ENCODE results near the gene RNF31.

The RNF31 gene

DNA sequence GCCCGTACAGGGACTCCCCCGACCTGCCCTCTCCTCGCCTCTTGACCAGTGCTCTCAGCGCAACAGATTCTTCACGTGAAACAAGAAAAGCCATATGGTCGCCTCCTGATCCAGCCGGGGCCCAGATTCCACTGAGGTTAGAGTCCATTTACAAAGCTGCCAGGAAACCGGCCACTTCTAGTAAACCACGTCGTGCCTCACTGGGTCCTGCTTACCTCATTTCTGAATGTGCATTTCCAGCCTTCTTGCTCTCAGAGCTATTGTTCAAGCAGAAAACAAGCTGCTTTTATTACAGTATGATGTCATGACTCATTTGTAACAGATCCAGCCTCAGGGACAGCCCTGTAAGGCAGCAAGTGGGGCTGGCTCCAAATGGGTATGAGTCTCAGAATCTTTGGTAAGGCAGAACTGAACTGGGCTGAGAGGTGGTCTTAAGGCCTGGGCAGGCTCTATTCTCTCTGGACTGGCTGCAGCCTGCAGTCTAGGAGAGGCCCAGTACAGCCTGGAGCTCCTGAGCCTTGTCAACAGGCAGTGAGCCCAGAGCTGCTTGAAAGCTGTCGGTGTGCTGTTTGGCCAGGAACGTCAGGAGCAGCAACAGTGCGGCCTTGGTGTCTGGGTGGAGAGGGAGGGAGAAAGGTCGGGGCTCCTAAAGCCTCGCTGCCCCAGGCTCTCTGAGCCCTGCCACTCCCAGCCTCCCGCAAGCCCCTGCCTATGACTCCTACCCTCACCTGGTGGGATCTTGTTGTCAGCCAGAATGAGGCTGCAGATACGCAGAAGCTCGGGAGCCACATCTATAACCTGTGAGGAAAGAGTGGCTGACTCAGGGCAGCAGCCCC, 32.9 kb downstream of the RNF31 start:
- peak overlapping the region; percentile 51 for H3K27ac ChIP-seq
- H3K9me3 ChIP-seq (ENCODE audit: severe bottlenecking) = no peaks in the 10 kb centered on the region
- H3K27me3 ChIP-seq (ENCODE audit: insufficient read depth, low read depth, severe bottlenecking) = no peaks in the 10 kb centered on the region
- no peak overlapping the region for H3K4me3 ChIP-seq (ENCODE audit: low read depth, low read length)
- TF ChIP-seq CTCF (IDR thresholded peaks at IDR 0.05; ENCODE audit: low read depth, low read length) = no peak
- H3K36me3 ChIP-seq = peaks cover 92% of the 10 kb centered on the region
- no peak for DNase-seq

DNA sequence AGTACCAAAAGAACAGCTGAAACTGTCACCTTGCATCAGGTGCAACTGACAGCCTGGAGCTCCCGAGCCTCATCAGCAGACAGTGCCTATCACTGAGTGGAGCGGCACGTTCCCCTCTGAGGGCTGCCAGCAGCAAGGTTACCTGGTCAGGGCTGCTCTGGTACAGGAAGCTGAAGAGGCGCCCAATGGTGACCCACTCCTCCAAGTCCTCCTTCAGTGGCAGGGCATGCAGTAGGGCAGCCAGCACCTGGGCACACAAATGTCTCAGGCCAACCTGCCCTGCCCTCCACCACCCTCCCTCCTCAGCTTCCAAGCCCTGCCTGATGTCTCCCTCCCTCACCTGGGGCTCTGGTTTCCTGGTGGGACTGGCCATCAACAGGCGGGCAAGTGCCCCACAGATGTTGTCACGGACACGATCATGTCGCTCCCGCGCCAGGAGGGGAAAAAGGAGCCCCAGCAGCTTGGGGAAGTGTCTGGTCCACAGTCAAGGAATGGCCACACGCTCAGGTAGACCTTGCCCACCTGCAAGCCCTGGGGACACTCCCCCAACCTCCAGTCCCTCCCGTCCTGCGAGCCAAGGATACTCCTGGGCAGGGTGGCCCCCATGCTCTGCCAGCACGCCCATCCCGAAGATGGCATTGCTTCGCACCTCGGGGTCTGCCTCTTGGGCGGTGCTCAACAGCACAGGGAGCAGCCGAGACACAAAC, 34.2 kb downstream of the RNF31 start:
- H3K4me3 ChIP-seq (ENCODE audit: low read depth, low read length) = no peak overlapping the region
- TF ChIP-seq CTCF (IDR thresholded peaks at IDR 0.05; ENCODE audit: low read depth, low read length) = no peak
- H3K27me3 ChIP-seq (ENCODE audit: insufficient read depth, low read depth, severe bottlenecking) = no peaks in the 10 kb centered on the region
- DNase-seq = no peak
- H3K27ac ChIP-seq = no peak overlapping the region
- no peaks in the 10 kb centered on the region for H3K9me3 ChIP-seq (ENCODE audit: severe bottlenecking)
- H3K36me3 ChIP-seq = peaks cover 96% of the 10 kb centered on the region

DNA sequence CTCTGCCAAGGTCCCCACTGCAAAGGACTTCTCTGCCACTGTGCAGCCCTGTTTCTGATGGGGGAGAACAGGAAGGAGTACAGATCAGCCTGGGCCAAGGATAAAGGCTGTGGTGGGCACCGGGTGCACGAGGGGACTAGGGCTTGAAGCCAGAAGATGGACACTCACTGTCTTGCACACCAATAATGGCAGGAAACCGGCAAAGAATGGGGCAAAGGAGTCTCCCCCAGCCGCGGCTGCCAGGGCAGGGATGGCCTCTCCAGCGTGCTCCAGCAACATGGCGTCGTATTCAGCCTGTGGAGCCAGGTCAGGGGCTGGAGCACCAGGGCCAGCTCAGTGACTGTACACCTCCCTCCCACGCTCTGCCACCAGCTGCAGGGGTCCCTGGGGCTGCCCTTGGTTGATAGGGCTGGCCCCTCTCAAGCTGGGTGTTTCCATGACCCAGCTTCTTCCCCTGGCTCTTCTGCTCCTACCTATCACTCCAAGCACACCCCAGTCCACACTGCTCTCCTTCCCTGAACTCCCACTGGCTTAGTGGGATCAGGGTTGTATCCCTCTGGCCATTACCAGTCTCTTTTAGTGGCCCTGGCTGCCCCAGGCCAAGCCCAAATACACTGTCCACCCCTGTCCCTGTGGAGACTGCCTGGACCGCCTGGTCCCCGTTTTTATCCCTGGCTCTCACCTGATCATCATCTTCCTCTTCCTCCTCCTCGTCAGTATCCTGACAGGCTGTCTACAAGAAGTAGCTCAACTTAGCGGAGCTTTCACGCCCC, 35.0 kb downstream of the RNF31 start:
- no peak for DNase-seq
- no peak overlapping the region for H3K27ac ChIP-seq
- no peak for TF ChIP-seq CTCF (IDR thresholded peaks at IDR 0.05; ENCODE audit: low read depth, low read length)
- no peaks in the 10 kb centered on the region for H3K9me3 ChIP-seq (ENCODE audit: severe bottlenecking)
- peaks cover 96% of the 10 kb centered on the region for H3K36me3 ChIP-seq
- H3K4me3 ChIP-seq (ENCODE audit: low read depth, low read length) = no peak overlapping the region
- H3K27me3 ChIP-seq (ENCODE audit: insufficient read depth, low read depth, severe bottlenecking) = no peaks in the 10 kb centered on the region

DNA sequence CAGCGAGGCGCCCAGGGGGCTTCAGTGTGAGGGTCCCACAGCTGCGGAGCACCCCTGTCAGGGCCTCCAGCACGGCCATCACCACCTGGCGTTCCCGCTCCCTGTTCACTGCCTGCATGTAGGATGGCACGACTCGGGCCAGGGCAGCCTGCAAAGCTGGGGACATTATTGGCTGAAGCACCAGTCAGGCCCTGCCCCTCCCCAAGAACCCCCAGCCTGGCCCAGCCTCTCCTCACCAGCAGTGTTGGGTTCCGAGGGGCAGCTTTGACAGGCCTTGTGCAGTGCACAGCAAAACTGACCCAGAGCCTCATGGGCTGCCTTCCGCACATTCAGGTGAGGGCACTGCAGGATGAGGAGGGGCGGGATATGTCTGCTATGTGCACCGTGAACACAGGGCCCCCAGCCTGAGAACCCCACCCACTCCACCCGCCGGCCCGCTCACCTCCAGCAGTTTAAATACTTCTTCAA, 35.8 kb downstream of the RNF31 start:
- Histone ChIP-seq H3K4me3 (ENCODE audit: low read depth, low read length) (no peak overlapping the region), H3K9me3 (ENCODE audit: severe bottlenecking) (no peaks in the 10 kb centered on the region), H3K36me3 (peaks cover 90% of the 10 kb centered on the region), H3K27ac (no peak overlapping the region), H3K27me3 (ENCODE audit: insufficient read depth, low read depth, severe bottlenecking) (no peaks in the 10 kb centered on the region)
- TF ChIP-seq CTCF (IDR thresholded peaks at IDR 0.05; ENCODE audit: low read depth, low read length) = no peak
- DNase-seq = no peak

GRCh38 chr14:24184104-24184970, 37.0 kb downstream of the RNF31 start:
- Histone ChIP-seq H3K9me3 (ENCODE audit: severe bottlenecking) (no peaks in the 10 kb centered on the region), H3K27me3 (ENCODE audit: insufficient read depth, low read depth, severe bottlenecking) (no peaks in the 10 kb centered on the region), H3K27ac (no peak overlapping the region), H3K4me3 (ENCODE audit: low read depth, low read length) (no peak overlapping the region), H3K36me3 (peaks cover 77% of the 10 kb centered on the region)
- no peak for TF ChIP-seq CTCF (IDR thresholded peaks at IDR 0.05; ENCODE audit: low read depth, low read length)
- DNase-seq = no peak
